Measurements from ENCODE around the gene BCKDHA. TPM values are rescaled to one million over a fixed set of nuclear protein-coding genes. Genes with fewer than 3 reads are reported as not detected.
A peak's percentile ranks its signal among the peaks of the same experiment; 100 is the strongest.

Gene BCKDHA
- total and polyA plus RNA-seq, 12 donors = 19.5 to 74.6 (median 42.5) TPM

DNA sequence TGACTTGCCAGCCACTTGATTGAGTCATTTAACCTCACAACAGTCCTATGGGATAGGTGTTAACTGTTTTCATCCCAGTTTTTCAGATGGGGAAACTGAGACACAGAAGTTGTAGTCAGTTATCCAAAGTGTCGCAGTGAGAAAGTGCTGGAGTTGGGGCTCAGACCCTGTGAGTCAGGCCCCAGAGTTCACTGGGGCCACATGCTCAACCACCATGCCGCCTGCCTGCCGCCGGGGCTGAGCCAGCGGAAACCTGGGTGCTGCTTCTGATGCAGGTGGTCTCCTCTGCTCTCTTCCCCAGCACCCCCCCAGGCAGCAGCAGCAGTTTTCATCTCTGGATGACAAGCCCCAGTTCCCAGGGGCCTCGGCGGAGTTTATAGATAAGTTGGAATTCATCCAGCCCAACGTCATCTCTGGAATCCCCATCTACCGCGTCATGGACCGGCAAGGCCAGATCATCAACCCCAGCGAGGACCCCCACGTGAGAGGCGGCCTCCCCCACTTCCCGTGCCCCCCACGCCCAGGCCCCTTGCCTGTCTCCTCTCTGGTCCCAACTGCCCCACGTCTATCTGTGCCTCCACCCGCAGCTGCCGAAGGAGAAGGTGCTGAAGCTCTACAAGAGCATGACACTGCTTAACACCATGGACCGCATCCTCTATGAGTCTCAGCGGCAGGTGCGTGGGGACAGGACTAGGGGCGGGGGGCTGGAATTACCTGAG lies 12.9 kb downstream of the BCKDHA start:
- ATAC-seq (no peak), DNase-seq (no peak)
- TF ChIP-seq, protein P1, sequence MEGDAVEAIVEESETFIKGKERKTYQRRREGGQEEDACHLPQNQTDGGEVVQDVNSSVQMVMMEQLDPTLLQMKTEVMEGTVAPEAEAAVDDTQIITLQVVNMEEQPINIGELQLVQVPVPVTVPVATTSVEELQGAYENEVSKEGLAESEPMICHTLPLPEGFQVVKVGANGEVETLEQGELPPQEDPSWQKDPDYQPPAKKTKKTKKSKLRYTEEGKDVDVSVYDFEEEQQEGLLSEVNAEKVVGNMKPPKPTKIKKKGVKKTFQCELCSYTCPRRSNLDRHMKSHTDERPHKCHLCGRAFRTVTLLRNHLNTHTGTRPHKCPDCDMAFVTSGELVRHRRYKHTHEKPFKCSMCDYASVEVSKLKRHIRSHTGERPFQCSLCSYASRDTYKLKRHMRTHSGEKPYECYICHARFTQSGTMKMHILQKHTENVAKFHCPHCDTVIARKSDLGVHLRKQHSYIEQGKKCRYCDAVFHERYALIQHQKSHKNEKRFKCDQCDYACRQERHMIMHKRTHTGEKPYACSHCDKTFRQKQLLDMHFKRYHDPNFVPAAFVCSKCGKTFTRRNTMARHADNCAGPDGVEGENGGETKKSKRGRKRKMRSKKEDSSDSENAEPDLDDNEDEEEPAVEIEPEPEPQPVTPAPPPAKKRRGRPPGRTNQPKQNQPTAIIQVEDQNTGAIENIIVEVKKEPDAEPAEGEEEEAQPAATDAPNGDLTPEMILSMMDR (IDR thresholded peaks at IDR 0.05) = no peak
- Histone ChIP-seq H3K9me3 (no peaks in the 10 kb centered on the region), H3K27me3 (no peaks in the 10 kb centered on the region), H3K4me3 (no peak overlapping the region), H3K4me1 (peaks cover 23 to 77% (median 66%) of the 10 kb centered on the region in 9 donors), H3K27ac (peak overlapping the region in 9 of 10 donors; percentile 57 to 84 (median 77)), H3K36me3 (peaks cover 0 to 48% (median 27%) of the 10 kb centered on the region in 9 donors)
- 57 to 69% methylated on average over 23 of the region's 23 CpGs for WGBS, 2 donors
- intact Hi-C loops (cut with DNase I) = no loop called here

GRCh38 chr19:41411100-41411967 lies 13.7 kb downstream of the BCKDHA start:
- intact Hi-C loops (cut with DNase I) = no loop called here
- TF ChIP-seq, protein P1 (IDR thresholded peaks at IDR 0.05) = no peak
- Histone ChIP-seq H3K4me3 (no peak overlapping the region), H3K36me3 (peaks cover 0 to 57% (median 27%) of the 10 kb centered on the region in 9 donors), H3K4me1 (peaks cover 22 to 69% (median 58%) of the 10 kb centered on the region in 9 donors), H3K27me3 (no peaks in the 10 kb centered on the region), H3K9me3 (no peaks in the 10 kb centered on the region), H3K27ac (peak overlapping the region in 9 of 10 donors; percentile 55 to 84 (median 77))
- DNase-seq (no peak), ATAC-seq (peak in 3 of 8 donors; percentile 5 to 28 (median 18))
- 40 to 48% methylated on average over 9 of the region's 9 CpGs for WGBS, 2 donors

GRCh38 chr19:41411968-41412265 lies 14.3 kb downstream of the BCKDHA start:
- H3K27ac ChIP-seq = peak overlapping the region in 9 of 10 donors; percentile 55 to 84 (median 77)
- H3K4me1 ChIP-seq = peaks cover 22 to 63% (median 54%) of the 10 kb centered on the region in 9 donors
- WGBS, 2 donors = 33 to 59% methylated on average over 11 of the region's 11 CpGs
- ATAC-seq (peak; percentile 57 to 88 (median 82)), DNase-seq (peak; percentile 64 to 80)
- no peaks in the 10 kb centered on the region for H3K27me3 ChIP-seq
- intact Hi-C loops (cut with DNase I) = no loop called here
- TF ChIP-seq, protein P1 (IDR thresholded peaks at IDR 0.05) = no peak
- peaks cover 0 to 63% (median 27%) of the 10 kb centered on the region in 9 donors for H3K36me3 ChIP-seq
- no peaks in the 10 kb centered on the region for H3K9me3 ChIP-seq
- H3K4me3 ChIP-seq = no peak overlapping the region

- Histone ChIP-seq H3K27ac (peak overlapping the region in 4 of 10 donors; percentile 67 to 81 (median 78)), H3K4me3 (no peak overlapping the region), H3K4me1 (peaks cover 22 to 53% (median 44%) of the 10 kb centered on the region in 9 donors), H3K36me3 (peaks cover 0 to 73% (median 27%) of the 10 kb centered on the region in 9 donors), H3K9me3 (no peaks in the 10 kb centered on the region), H3K27me3 (no peaks in the 10 kb centered on the region)
- ATAC-seq (no peak), DNase-seq (no peak)
- intact Hi-C loops (cut with DNase I) = no loop called here
- WGBS, 2 donors = 97 to 100% methylated on average over 5 of the region's 5 CpGs
- TF ChIP-seq, protein P1 (IDR thresholded peaks at IDR 0.05) = no peak
These were observed 15.3 kb downstream of the BCKDHA start for GRCh38 chr19:41412953-41413352.

Measured in heart right ventricle (tissue), 16 donors.